GM12891 (cell line): Measurements from ENCODE around the gene PYGM.

ENCODE experiments used
- POLR2A ChIP-seq: IDR thresholded peaks from 2 replicates; pipeline ENCODE4 v1.6.1; 2011; ENCODE audit warnings: low read depth, low read length, control low read depth
- POLR2AphosphoS5 ChIP-seq: IDR thresholded peaks from 2 replicates; pipeline ENCODE4 v1.6.1; 2011; ENCODE audit warnings: low read depth, low read length, control low read depth

DNA sequence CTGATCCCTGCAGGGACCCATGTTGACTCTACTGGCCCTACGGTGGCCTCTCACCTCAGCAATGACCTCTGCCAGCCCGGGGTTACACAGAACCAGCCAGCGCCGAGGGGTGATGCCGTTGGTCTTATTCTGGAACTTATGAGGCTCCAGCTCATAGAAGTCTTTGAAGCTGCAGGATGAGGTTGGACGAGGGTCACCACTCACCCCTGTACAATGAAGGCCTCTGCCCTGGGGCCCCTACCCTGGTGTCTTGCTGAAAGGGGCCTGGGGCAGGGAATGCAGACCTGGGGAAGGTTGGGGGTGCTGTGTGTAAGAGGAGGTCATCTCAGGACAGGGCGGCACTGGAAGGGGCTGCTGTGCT is 6.8 kb downstream of the PYGM start:
- no peak for TF ChIP-seq POLR2A
- no peak for TF ChIP-seq POLR2AphosphoS5
